Activated T-cell treated with anti-CD3 and anti-CD28 coated beads, Interleukin-2, amount 50 U/mL, for 4 hours (primary cell): ENCODE data around the gene GLB1L2. TPM values are rescaled to one million over a fixed set of nuclear protein-coding genes. Genes with fewer than 3 reads are reported as not detected.

Experiments used
- ATAC-seq, 2 donors: fragments of 200-7000 bp; cut with Tn5 transposase; one replicate each; pipeline ENCODE4 v1.10.0; 2021
- DNase-seq: peaks from one replicate; pipeline ENCODE4 v3.0.0-alpha.2; 2020
- H3K27me3 Mint-ChIP-seq: one replicate; pipeline ENCODE4 v1.8.0; 2021; ENCODE audit warnings: low read depth, mixed read lengths
- H3K36me3 Mint-ChIP-seq: one replicate; pipeline ENCODE4 v1.8.0; 2022; ENCODE audit warnings: mixed read lengths; ENCODE audit not compliant: insufficient read depth
- H3K4me1 Mint-ChIP-seq: one replicate; pipeline ENCODE4 v1.8.0; 2021; ENCODE audit warnings: low read depth, mixed read lengths
- H3K4me3 Mint-ChIP-seq: one replicate; pipeline ENCODE4 v1.8.0; 2021; ENCODE audit warnings: mild to moderate bottlenecking, moderate library complexity, mixed read lengths
- H3K9me3 Mint-ChIP-seq: one replicate; pipeline ENCODE4 v1.8.0; 2021; ENCODE audit warnings: mixed read lengths
- total RNA-seq, 3 donors: library from RNA; stranded (reverse); gene quantifications; one replicate each; pipeline ENCODE4 v1.2.1, GENCODE V29; 2021

Gene GLB1L2
- total RNA-seq, 3 donors from 2014 or later: 8.3 to 13.1 (median 10.2) TPM

- peaks cover 4% of the 10 kb centered on the region for H3K9me3 Mint-ChIP-seq
- H3K4me3 Mint-ChIP-seq: no peak overlapping the region
- DNase-seq (no peak), ATAC-seq (no peak)
- H3K36me3 Mint-ChIP-seq: no peaks in the 10 kb centered on the region
- H3K4me1 Mint-ChIP-seq: peaks cover 16% of the 10 kb centered on the region
- no peaks in the 10 kb centered on the region for H3K27me3 Mint-ChIP-seq
These were observed 17.5 kb downstream of the GLB1L2 start for GRCh38 chr11:134349109-134349801.

DNA sequence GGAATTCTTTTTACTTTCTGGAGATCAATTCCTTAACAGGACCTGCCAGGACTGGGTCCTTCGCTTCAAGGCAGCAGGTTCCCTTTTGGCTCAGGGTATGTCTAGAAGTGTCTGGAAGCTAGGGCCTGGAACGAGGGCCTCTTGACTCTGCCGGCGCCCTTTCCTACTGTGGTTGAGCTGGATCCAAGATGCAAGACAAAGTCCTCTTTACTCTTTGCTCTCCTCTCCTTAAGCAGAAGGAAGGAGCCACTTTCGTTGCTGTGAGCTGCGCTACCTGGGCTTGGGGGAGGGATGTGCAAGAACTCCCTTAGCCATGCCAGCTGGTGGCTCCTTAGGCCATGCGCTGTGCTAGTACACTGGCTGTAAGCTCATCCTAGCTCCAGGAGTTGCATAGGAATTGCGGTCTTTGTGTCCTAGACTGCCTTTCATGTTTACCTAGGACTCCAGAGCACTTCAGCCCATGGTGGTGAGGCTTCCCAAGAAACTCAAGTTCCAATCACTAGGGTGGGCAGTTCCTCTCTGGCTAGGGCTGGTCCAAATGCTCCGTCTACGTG, 18.1 kb downstream of the GLB1L2 start:
- DNase-seq (no peak), ATAC-seq (no peak)
- Mint-ChIP-seq H3K36me3 (no peaks in the 10 kb centered on the region), H3K9me3 (peaks cover 6% of the 10 kb centered on the region), H3K4me3 (no peak overlapping the region), H3K4me1 (peaks cover 16% of the 10 kb centered on the region), H3K27me3 (no peaks in the 10 kb centered on the region)

DNA sequence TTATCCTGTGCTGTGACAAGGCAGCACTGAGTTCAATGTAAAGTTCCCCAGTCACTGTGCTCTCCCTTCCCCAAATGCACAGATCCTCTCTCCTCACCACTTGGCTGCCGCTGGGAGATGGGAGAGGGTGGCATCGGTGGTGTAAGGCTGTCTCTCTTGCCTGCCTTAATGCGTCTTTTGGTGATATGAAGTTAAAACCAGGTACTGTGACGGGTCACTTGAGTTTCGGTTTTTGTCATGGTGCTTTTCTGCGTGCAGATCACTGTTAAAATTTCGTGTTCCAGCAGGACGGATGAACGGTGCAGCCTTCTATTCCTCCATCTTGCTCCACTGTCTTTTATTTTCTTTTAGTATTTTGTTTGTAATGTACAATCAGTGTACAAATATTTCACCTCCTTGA, 18.6 kb downstream of the GLB1L2 start:
- H3K36me3 Mint-ChIP-seq: no peaks in the 10 kb centered on the region
- no peak for ATAC-seq
- no peak for DNase-seq
- H3K9me3 Mint-ChIP-seq: peaks cover 7% of the 10 kb centered on the region
- H3K4me3 Mint-ChIP-seq: no peak overlapping the region
- H3K27me3 Mint-ChIP-seq: no peaks in the 10 kb centered on the region
- peaks cover 16% of the 10 kb centered on the region for H3K4me1 Mint-ChIP-seq

DNA sequence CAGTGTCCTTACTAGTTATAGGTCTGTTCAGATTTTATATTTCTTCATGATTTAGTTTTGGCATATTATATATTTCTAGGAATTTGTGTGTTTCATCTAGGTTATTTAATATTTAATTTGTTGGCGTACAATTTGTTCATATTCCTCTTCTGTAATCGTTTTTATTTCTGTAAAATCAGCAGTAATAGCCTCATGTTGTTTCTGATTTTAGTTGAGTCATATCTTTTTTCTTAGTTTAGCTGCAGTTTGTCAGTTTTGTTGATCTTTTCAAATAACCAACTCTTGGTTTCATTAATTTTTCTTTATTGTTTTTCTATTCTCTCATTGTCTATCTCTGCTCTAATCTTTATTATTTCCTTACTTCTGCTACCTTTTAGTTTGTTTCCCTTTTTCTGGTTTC, 20.3 kb downstream of the GLB1L2 start:
- no peaks in the 10 kb centered on the region for H3K27me3 Mint-ChIP-seq
- peaks cover 16% of the 10 kb centered on the region for H3K4me1 Mint-ChIP-seq
- ATAC-seq (no peak), DNase-seq (no peak)
- H3K9me3 Mint-ChIP-seq: peaks cover 7% of the 10 kb centered on the region
- no peak overlapping the region for H3K4me3 Mint-ChIP-seq
- H3K36me3 Mint-ChIP-seq: no peaks in the 10 kb centered on the region

DNA sequence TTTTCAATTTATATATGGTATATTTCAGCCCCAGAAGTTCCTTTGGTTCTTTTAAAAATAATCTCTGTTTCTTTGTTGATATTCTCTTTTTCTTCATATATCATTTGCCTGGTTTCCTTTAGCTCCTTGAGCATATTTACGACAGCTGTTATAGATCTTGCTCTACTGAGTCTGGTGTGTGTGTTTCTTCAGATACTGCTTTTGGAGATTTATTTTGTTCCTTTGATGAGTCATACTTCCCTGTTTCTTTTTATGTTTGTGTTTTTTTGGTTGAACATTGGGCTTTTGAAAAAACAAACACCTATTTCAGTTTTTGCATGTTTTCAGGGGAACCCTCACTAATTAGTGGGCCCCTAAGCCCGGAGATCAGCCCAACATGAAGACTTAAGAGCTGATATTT, 23.3 kb downstream of the GLB1L2 start:
- H3K4me1 Mint-ChIP-seq: peaks cover 10% of the 10 kb centered on the region
- peaks cover 3% of the 10 kb centered on the region for H3K27me3 Mint-ChIP-seq
- no peak for ATAC-seq
- no peak overlapping the region for H3K4me3 Mint-ChIP-seq
- no peak for DNase-seq
- H3K36me3 Mint-ChIP-seq: no peaks in the 10 kb centered on the region
- peaks cover 7% of the 10 kb centered on the region for H3K9me3 Mint-ChIP-seq

- no peak overlapping the region for H3K4me3 Mint-ChIP-seq
- ATAC-seq: no peak
- peaks cover 3% of the 10 kb centered on the region for H3K27me3 Mint-ChIP-seq
- H3K36me3 Mint-ChIP-seq: no peaks in the 10 kb centered on the region
- no peak for DNase-seq
- peaks cover 7% of the 10 kb centered on the region for H3K9me3 Mint-ChIP-seq
- peaks cover 6% of the 10 kb centered on the region for H3K4me1 Mint-ChIP-seq
These were observed 23.9 kb downstream of the GLB1L2 start for GRCh38 chr11:134355656-134356055.

DNA sequence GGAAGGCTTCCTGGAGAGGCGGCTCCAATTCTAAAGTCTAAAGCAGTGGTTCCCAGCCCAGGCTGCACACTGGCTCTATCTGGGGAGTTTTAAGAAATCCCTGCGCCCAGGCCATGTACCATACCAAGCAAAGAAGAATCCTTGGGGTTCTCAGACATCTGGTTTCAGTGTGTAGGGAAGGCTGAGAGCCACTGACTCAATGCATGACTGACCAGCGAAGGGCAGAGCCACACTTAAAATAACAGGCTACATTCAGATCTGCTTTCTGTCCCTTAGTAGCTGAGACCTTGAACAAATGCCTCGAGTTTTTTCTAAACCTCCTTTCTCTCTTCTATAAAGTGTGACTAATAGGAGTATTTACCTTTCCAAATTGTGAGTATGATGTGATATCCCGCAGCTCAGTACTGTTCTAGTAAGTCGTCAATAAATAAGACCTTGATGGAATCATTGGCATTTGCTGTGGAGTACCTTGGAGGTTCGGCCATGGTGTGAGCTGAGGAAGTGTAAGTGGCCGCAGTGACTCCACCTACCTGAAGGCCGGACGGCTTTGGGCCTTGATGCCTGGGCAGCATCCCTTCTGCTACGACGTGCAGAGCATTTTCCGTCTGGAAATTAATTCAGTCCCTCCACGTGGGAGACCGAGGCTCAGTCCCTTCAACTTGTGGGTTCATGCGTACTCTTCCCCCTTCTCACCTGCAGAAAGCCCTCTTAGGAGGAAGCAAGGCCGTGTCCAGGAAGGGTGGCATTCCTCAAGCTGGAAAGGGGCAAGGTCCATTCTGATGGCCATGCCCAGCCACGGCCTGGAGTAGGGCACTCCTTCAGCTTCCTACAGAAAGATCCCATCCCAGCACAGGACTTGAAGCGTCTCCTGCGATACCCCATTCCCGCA, 25.1 kb downstream of the GLB1L2 start:
- DNase-seq (no peak), ATAC-seq (no peak)
- H3K4me3 Mint-ChIP-seq: no peak overlapping the region
- no peaks in the 10 kb centered on the region for H3K36me3 Mint-ChIP-seq
- H3K27me3 Mint-ChIP-seq: peaks cover 3% of the 10 kb centered on the region
- H3K9me3 Mint-ChIP-seq: peaks cover 7% of the 10 kb centered on the region
- peaks cover 11% of the 10 kb centered on the region for H3K4me1 Mint-ChIP-seq

- H3K4me3 Mint-ChIP-seq: no peak overlapping the region
- ATAC-seq (no peak), DNase-seq (no peak)
- peaks cover 7% of the 10 kb centered on the region for H3K9me3 Mint-ChIP-seq
- peaks cover 3% of the 10 kb centered on the region for H3K27me3 Mint-ChIP-seq
- no peaks in the 10 kb centered on the region for H3K36me3 Mint-ChIP-seq
- H3K4me1 Mint-ChIP-seq: peaks cover 13% of the 10 kb centered on the region
These were observed 25.7 kb downstream of the GLB1L2 start for GRCh38 chr11:134357545-134357839.

DNA sequence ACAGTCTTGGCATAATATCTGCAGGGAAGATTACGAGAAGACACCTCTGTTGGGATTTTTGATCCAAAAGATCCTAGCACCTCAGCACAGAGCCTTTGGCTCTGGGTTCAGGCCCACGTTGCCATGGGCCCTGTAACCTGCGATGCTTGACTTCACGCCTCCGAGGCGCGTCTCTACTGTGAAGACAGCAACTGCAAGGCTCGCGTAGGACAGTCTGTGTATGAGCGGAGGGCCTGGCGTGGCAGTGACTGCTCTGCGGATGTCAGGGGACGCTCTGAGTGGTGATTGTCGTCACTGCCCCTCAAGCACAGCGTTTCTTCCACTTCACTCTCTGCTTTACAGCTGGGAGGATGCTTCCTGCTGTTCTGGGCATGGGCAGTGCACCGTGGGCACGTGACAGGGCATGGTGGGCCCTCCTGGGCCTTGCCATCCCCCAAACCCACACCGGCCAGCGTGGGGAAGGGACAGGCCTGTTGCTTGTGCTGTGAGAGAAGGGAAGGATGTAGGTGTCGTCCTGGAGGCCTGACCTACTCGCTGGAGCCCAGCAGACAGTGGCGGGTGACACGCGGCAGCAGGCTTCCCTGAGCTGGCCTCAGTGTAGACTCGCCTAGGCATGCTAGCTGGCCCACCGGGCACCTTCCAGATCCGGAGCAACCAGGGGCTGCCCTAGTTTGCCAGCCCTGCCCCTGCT, 26.5 kb downstream of the GLB1L2 start:
- no peak for DNase-seq
- Mint-ChIP-seq H3K27me3 (peaks cover 6% of the 10 kb centered on the region), H3K9me3 (peaks cover 7% of the 10 kb centered on the region), H3K4me1 (peaks cover 13% of the 10 kb centered on the region), H3K4me3 (no peak overlapping the region), H3K36me3 (no peaks in the 10 kb centered on the region)
- ATAC-seq: no peak

DNA sequence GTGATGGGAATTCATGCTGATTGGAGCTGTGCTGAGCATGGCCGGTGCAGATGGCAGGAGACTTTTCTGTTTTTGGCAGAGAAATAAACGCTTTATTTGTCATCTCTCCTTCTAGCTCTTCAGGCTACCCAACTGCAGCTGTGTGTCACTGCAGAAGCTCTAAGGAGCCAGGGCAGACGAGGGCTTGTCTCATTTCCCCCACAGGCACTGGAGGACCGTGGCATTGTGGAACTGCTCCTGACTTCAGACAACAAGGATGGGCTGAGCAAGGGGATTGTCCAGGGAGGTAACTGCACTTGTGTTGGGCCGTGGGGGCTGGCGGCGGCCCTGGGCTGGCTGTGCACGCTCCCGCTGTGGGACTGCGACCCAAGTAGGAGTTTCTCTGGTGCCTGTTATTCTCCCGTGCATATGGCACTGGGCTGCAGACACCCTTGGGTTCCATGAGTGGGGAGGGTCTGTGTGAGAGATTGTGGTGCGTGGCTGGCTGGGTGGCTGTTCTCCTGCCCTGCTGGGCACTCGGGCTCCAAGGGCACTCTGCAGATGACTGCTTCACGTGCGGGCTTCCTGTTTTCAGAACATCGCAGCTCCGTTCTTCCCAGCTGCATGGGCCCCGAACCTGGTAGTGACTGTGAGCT, 27.2 kb downstream of the GLB1L2 start:
- H3K27me3 Mint-ChIP-seq: peaks cover 6% of the 10 kb centered on the region

DNA sequence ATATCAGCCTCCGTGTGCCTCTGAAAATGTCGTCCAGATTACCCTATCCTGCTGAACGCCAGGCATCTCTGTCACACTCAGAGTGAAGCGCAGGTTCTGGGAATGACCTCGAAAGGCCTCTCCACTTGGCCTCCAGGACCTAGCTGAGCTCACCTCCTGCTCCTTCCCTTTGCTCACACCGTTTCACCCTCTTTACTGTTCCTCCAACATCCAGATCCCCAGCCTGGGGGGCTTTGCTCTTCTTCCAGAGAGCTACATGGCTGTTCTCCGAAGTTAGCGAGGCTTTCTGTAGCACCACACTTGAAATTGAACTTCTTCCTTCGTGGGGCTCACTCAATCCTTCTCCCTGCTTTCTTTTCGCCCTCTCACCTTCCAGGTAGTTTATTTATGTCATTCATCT, 27.9 kb downstream of the GLB1L2 start:
- Mint-ChIP-seq H3K9me3 (peaks cover 3% of the 10 kb centered on the region), H3K4me1 (peaks cover 13% of the 10 kb centered on the region), H3K4me3 (no peak overlapping the region), H3K27me3 (peaks cover 6% of the 10 kb centered on the region), H3K36me3 (no peaks in the 10 kb centered on the region)
- no peak for ATAC-seq
- DNase-seq: no peak

More for the DNA sequence above, 27.2 kb downstream of the GLB1L2 start:
- Mint-ChIP-seq H3K4me3 (no peak overlapping the region), H3K4me1 (peaks cover 13% of the 10 kb centered on the region), H3K36me3 (no peaks in the 10 kb centered on the region), H3K9me3 (peaks cover 5% of the 10 kb centered on the region)
- DNase-seq (no peak), ATAC-seq (no peak)

DNA sequence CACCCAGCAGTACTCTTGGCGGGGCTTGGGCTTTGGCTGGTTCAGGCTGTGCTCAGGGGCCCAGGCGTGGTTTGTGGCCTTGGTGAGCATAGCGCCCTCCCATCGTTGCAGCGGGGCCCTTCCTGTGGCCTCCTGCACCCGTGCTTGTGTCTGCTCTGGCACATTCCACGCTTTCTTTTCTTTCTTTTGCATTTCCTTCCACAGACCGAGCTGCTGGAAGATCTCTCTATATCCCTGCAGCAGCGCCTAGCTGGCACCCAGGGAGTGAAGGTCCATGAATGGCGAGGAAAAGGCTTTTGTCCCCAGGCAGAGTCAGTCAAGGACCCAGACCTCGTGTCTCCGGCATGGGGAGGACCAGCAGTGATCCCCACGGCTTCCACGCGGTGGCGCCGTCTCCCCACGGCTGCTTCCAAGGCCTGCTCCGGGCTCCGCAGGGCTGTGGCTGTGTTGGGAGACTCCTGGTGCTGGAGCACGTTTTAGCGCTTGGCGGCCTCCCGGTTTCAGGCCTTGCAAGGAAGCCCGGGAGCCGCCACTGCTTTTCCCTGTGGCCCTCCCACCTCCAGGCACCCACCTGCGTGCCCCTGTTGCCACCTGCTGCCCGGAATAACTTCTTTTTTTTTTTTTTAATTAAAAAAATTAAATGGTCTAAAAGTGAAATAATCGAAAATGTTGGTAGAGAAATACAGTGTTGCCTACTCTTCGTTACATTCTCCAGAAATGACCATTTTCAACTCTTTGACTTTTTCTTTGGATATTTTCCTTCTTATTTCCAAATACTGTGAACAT, 28.5 kb downstream of the GLB1L2 start:
- DNase-seq (peak; percentile 62), ATAC-seq (peak; percentile 85 to 91)
- Mint-ChIP-seq H3K9me3 (no peaks in the 10 kb centered on the region), H3K4me1 (peaks cover 13% of the 10 kb centered on the region), H3K4me3 (no peak overlapping the region), H3K27me3 (peaks cover 6% of the 10 kb centered on the region), H3K36me3 (no peaks in the 10 kb centered on the region)

GRCh38 chr11:134361661-134362060, 29.9 kb downstream of the GLB1L2 start:
- no peak overlapping the region for H3K4me3 Mint-ChIP-seq
- H3K4me1 Mint-ChIP-seq: peaks cover 13% of the 10 kb centered on the region
- H3K36me3 Mint-ChIP-seq: no peaks in the 10 kb centered on the region
- no peak for ATAC-seq
- peaks cover 6% of the 10 kb centered on the region for H3K27me3 Mint-ChIP-seq
- H3K9me3 Mint-ChIP-seq: no peaks in the 10 kb centered on the region
- no peak for DNase-seq
